WTC11 (cell line): ENCODE results near the gene PLBD2.

ENCODE experiments used
- ATF1 ChIP-seq: sonication (generic); formaldehyde crosslinking; IDR thresholded peaks from 2 replicates; pipeline ENCODE4 v1.8.1; 2023; ENCODE audit warnings: mild to moderate bottlenecking, moderate library complexity, missing genetic modification reagents
- CTCF ChIP-seq: fragments of 200-600 bp; IDR thresholded peaks from 2 replicates; pipeline ENCODE4 v1.8.0; 2022; ENCODE audit warnings: antibody characterized with exemption
- IRF2 ChIP-seq: sonication (generic); formaldehyde crosslinking; IDR thresholded peaks from 2 replicates; pipeline ENCODE4 v1.8.0; 2022; ENCODE audit warnings: low read depth, missing genetic modification reagents, borderline replicate concordance
- NFE2L1 ChIP-seq: sonication (generic); formaldehyde crosslinking; IDR thresholded peaks from 2 replicates; pipeline ENCODE4 v1.8.1; 2023; ENCODE audit warnings: missing genetic modification reagents
- NR1H2 ChIP-seq: sonication (generic); formaldehyde crosslinking; IDR thresholded peaks from 2 replicates; pipeline ENCODE4 v1.9.0; 2021; ENCODE audit warnings: mild to moderate bottlenecking, moderate library complexity, missing genetic modification reagents

- TF ChIP-seq NFE2L1: no peak
- no peak for TF ChIP-seq CTCF
- no peak for TF ChIP-seq IRF2 (CRISPR knock-in tag)
- TF ChIP-seq ATF1: no peak
- TF ChIP-seq NR1H2 (CRISPR knock-in tag): no peak
These were observed 22.8 kb downstream of the PLBD2 start for GRCh38 chr12:113381220-113381619.
